ENCODE data around the gene RWDD4. TPM values are rescaled to one million over a fixed set of nuclear protein-coding genes. Genes with fewer than 3 reads are reported as not detected.

The RWDD4 gene
- polyA plus RNA-seq, 2 of the 4 experiments (the other 2 are of a cell fraction), result 18.7 to 20.4 TPM

- TF ChIP-seq SMC3 (IDR thresholded peaks at IDR 0.05), result peak; percentile 9; the same call in 1 of the 3 replicates
- TF ChIP-seq EHF (CRISPR knock-in tag; IDR thresholded peaks at IDR 0.05), result no peak
- no peak for TF ChIP-seq RNF2 (IDR thresholded peaks at IDR 0.05; ENCODE audit: borderline replicate concordance, low read depth)
- no peak for TF ChIP-seq GATA3 (IDR thresholded peaks at IDR 0.05; ENCODE audit: borderline replicate concordance)
- TF ChIP-seq HOXA7 (CRISPR knock-in tag; IDR thresholded peaks at IDR 0.05), result no peak
- no peak for TF ChIP-seq POLR2A (IDR thresholded peaks at IDR 0.05; ENCODE audit: low read length)
- TF ChIP-seq RCOR1 (IDR thresholded peaks at IDR 0.05; ENCODE audit: low read depth, low read length), result no peak
These were observed 22.5 kb downstream of the RWDD4 start (continued) for GRCh38 chr4:183636503-183636902.

GRCh38 chr4:183635741-183636140, 23.2 kb downstream of the RWDD4 start:
- DNase-seq (ENCODE audit: low read depth in 1 of 2, low spot score in 1 of 2) (no peak), ATAC-seq (no peak), FAIRE-seq (no peak)
- WGBS (ENCODE audit: missing lambda C conversion rate), result 90% methylated on average over 5 of the region's 5 CpGs
- no peak for TF ChIP-seq EHF (CRISPR knock-in tag; IDR thresholded peaks at IDR 0.05)
- no peak for TF ChIP-seq RAD21 (conservative IDR thresholded peaks at IDR 0.05 in 1 of 2, IDR thresholded peaks at IDR 0.05 in 1 of 2)
- no peak for TF ChIP-seq MAZ (IDR thresholded peaks at IDR 0.05; ENCODE audit: borderline replicate concordance, low read depth, low read length)
- TF ChIP-seq CHD4 (IDR thresholded peaks at IDR 0.05; ENCODE audit: borderline replicate concordance), result no peak
- no peak for TF ChIP-seq ZFP36 (IDR thresholded peaks at IDR 0.05; ENCODE audit: borderline replicate concordance, partially characterized antibody)
- TF ChIP-seq NR3C1 (IDR thresholded peaks at IDR 0.05), result no peak
- no peak for TF ChIP-seq KDM5A (IDR thresholded peaks at IDR 0.05)
- TF ChIP-seq, protein P1, sequence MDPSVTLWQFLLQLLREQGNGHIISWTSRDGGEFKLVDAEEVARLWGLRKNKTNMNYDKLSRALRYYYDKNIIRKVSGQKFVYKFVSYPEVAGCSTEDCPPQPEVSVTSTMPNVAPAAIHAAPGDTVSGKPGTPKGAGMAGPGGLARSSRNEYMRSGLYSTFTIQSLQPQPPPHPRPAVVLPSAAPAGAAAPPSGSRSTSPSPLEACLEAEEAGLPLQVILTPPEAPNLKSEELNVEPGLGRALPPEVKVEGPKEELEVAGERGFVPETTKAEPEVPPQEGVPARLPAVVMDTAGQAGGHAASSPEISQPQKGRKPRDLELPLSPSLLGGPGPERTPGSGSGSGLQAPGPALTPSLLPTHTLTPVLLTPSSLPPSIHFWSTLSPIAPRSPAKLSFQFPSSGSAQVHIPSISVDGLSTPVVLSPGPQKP (IDR thresholded peaks at IDR 0.05; ENCODE audit: low read depth, low read length), result no peak
- TF ChIP-seq FOXS1 (CRISPR knock-in tag; IDR thresholded peaks at IDR 0.05), result no peak
- no peak for TF ChIP-seq ESRRA (IDR thresholded peaks at IDR 0.05; ENCODE audit: borderline replicate concordance, low read length)
- TF ChIP-seq CBX2 (IDR thresholded peaks at IDR 0.05; ENCODE audit: borderline replicate concordance, low read depth), result no peak
- no peak for TF ChIP-seq HOXB13 (CRISPR knock-in tag; IDR thresholded peaks at IDR 0.05; ENCODE audit: low read depth)
- no peak for TF ChIP-seq TFCP2L1 (CRISPR knock-in tag; IDR thresholded peaks at IDR 0.05)
- no peak for TF ChIP-seq PHF8 (IDR thresholded peaks at IDR 0.05; ENCODE audit: borderline replicate concordance, low read depth)
- TF ChIP-seq NFE2L2 (conservative IDR thresholded peaks at IDR 0.05; ENCODE audit: low read length), result no peak
- TF ChIP-seq HDAC2 (IDR thresholded peaks at IDR 0.05), result no peak
- no peak for TF ChIP-seq CHD2 (IDR thresholded peaks at IDR 0.05; ENCODE audit: low read length, partially characterized antibody)
- no peaks in the 10 kb centered on the region for H3K9me3 ChIP-seq
- peak overlapping the region; percentile 89; the same call in 1 of the 3 replicates for H3K4me2 ChIP-seq
- peaks cover 26% of the 10 kb centered on the region for H3K4me1 ChIP-seq
- ChIA-PET CTCF (interaction anchor here (1.2 to 2.1 kb wide), 7 partner anchors 10 to 137 kb away, joined by 3 to 6 read pairs (median 4); no protein-coding TSS in a partner anchor), POLR2A (interaction anchor here (1.3 kb wide), 1 partner anchor 129 kb away, joined by 6 read pairs; no protein-coding TSS in a partner anchor)
- H3K27ac ChIP-seq, result peak overlapping the region in 1 of 2 experiments; percentile 89; a peak in 1 of 6 replicates
- no peak overlapping the region for H3K4me3 ChIP-seq

DNA sequence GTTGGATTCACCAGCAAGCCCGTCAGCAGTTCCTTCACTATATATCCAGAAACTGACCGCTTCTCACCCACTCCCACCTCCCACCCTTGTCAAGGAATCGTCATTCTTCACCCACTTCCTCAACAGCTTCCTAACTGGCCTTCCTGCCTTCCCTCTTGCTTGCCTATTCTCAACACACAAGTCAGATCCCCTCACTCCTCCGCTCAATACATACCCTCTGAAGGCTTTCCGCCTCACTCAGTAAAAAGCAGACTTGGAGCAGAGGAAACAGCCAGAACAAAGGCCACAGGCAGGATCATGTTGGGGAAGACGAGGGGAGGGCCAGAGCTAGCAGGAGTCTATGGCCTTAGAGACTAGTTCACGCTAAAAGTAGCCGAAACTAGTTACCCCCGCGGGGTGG, 23.7 kb downstream of the RWDD4 start:
- FAIRE-seq (no peak), ATAC-seq (no peak)
- no peaks in the 10 kb centered on the region for H3K9me3 ChIP-seq

More for the DNA sequence above, 23.7 kb downstream of the RWDD4 start:
- DNase-seq (ENCODE audit: low read depth in 1 of 2, low spot score in 1 of 2), result no peak
- POLR2A ChIA-PET, result no interaction called here
- no peak overlapping the region for H3K4me3 ChIP-seq
- WGBS (ENCODE audit: missing lambda C conversion rate), result 98% methylated on average over 10 of the region's 10 CpGs
- H3K27ac ChIP-seq, result no peak overlapping the region
- TF ChIP-seq, protein P2, sequence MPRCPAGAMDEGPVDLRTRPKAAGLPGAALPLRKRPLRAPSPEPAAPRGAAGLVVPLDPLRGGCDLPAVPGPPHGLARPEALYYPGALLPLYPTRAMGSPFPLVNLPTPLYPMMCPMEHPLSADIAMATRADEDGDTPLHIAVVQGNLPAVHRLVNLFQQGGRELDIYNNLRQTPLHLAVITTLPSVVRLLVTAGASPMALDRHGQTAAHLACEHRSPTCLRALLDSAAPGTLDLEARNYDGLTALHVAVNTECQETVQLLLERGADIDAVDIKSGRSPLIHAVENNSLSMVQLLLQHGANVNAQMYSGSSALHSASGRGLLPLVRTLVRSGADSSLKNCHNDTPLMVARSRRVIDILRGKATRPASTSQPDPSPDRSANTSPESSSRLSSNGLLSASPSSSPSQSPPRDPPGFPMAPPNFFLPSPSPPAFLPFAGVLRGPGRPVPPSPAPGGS (IDR thresholded peaks at IDR 0.05), result no peak
- no peak for TF ChIP-seq HES2 (IDR thresholded peaks at IDR 0.05)
- no peak for TF ChIP-seq RAD21 (conservative IDR thresholded peaks at IDR 0.05 in 1 of 2, IDR thresholded peaks at IDR 0.05 in 1 of 2)
- TF ChIP-seq KDM5A (IDR thresholded peaks at IDR 0.05), result no peak
- no peak for TF ChIP-seq GATA3 (IDR thresholded peaks at IDR 0.05; ENCODE audit: borderline replicate concordance)
- no peak for TF ChIP-seq JUN (IDR thresholded peaks at IDR 0.05)
- no peak for TF ChIP-seq FOSL2 (IDR thresholded peaks at IDR 0.05)
- TF ChIP-seq FOSL2 (CRISPR knock-in tag; IDR thresholded peaks at IDR 0.05), result no peak
- no peak overlapping the region for H3K4me2 ChIP-seq
- CTCF ChIA-PET, result interaction anchor here (2.1 kb wide), 1 partner anchor 35 kb away, joined by 6 read pairs; no protein-coding TSS in a partner anchor
- peaks cover 26% of the 10 kb centered on the region for H3K4me1 ChIP-seq
